HG02938 (cell line): Measurements from ENCODE around the gene MIOX.

ENCODE experiments used
- ATAC-seq: cut with Tn5 transposase; IDR thresholded peaks from one replicate; pipeline ENCODE4 v1.9.1; 2021; ENCODE audit warnings: mild to moderate bottlenecking, moderate library complexity; ENCODE audit not compliant: unreplicated experiment

MIOX gene

DNA sequence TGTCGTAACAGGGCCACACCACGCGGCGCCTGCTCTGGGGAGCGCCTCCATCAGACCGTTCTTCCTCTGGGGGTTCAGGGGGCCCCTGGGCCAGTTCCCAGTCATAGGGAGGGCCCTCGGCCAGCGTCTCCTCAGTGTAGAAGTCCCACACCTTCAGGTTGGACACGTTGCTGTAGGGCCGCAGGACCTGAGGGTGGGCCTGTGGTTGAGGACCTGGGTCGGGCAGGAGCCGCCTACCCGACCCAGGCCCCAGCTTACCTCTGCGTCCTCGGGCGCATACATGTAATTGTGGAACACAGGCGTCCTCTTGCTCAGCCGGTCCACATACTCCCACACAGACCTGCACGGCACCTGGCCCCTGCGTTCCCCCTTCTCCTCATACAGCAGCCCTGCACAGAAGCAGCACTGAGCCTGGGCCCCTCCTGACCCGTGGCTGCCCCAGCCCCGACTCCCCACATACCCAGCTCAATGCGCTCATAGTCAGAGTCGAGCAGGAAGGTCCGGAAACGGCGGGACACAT, 32.0 kb upstream of the MIOX start:
- ATAC-seq = no peak

DNA sequence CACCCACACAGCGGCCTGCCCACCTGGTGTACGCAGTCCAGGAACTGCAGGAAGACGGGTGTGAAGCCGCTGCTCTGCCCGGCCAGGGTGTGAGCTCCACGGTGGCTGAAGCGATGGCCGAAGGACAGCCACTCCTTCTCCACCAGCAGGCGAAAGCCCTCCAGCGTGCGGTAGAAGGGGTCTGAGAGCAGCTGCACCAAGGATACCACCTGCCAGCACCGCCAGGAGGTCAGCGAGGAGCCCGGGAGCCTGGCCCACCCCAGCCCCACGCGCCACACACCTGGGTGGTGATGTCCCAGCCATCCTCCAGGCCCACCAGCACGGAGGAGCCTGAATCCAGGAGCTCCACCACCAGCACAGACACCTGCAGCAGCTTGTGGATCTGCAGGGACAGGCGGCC, 31.5 kb upstream of the MIOX start:
- no peak for ATAC-seq

DNA sequence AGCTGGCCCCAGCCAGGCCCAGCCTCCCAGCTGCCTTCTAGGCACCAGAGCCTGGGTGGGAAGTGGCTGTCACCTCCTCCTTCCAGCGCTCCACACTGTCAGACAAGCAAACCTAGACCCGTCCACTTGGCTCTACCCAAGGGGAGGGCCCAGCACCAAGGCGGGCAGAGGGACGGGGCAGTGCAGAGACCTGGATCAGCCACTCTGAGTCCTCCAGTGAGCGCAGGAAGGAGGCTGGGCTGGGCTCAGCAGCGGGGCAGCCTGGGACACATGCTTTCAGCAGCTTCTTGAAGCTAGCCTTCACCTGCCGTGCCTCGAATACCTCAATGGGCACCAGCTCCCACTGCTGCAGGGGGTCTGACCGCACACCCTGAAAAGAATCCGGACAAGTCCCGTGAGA, 30.6 kb upstream of the MIOX start:
- no peak for ATAC-seq

GRCh38 chr22:50456466-50457234, 30.0 kb upstream of the MIOX start:
- no peak for ATAC-seq

- ATAC-seq = no peak
These were observed 27.6 kb upstream of the MIOX start for GRCh38 chr22:50459016-50459415.

DNA sequence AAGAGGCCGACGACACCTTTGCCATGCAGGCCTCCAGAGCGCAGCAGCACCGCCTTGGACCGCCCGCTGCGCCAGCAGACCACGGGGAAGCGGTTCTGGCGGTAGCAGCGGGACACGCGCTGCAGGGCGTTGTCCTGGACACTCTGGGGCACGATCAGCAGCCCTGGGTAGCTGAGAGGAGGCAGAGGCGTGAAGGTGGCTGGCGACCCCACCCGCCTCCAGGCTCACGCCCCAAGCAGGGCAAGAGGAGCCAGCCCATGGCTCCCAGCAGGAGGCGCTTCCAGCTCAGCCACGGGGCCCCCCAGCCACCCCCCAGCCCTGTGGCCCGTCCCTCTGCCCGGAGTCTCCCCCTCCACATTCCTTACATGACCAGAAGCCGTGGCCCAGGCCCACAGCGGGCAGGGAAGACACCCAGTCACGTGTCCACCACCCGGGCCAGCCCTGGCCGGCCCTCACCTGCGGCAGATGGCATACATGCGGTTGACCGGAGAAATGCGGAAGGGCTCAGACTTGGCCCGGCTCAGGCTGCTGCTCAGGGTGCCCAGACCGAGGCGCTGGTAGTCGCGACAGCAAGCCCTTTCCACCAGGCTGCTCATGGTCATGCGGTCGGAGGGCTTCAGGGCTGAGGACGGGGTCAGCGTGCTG, 27.0 kb upstream of the MIOX start:
- ATAC-seq = no peak

DNA sequence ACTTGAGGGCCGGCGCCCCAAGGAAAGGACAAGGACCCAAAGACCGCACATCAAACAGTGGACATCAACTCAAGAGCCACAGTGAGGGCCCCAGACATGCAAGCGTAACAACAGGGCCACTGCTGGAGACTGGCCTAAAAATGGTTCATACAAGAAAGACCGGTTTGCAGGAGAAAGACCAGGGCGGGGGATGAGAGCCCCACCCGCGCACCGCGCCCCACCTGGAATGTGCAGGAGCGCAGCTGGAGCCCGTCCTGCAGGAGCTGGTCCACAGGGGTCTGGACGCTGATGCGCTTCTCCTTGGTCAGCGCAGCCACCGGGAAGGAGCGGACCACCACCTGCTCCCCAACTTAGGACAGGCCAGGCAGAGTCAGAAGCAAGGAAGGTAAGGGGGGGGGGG, 25.7 kb upstream of the MIOX start:
- ATAC-seq = no peak

DNA sequence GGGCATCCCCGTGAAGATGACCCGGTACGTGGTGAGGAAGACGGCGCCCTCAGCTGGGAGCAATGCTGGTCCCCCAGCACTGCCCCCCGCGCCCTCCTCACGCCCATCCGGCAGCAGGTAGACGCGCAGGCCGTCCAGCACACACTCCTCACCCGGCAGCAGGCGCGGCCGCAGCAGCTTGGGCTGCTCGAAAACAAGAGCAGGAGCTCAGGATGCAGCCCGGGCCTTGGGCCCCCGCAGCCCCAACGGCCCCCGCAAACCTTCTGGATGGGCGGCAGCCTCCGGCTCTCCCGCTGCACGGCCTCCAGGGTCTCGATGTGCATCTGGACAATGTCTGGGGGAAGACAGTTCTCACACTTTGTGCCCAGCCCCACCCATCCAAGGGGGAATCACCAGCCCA, 25.1 kb upstream of the MIOX start:
- no peak for ATAC-seq

- no peak for ATAC-seq
These were observed 24.6 kb upstream of the MIOX start for GRCh38 chr22:50461979-50462540.

GRCh38 chr22:50463188-50463900, 23.3 kb upstream of the MIOX start:
- no peak for ATAC-seq

DNA sequence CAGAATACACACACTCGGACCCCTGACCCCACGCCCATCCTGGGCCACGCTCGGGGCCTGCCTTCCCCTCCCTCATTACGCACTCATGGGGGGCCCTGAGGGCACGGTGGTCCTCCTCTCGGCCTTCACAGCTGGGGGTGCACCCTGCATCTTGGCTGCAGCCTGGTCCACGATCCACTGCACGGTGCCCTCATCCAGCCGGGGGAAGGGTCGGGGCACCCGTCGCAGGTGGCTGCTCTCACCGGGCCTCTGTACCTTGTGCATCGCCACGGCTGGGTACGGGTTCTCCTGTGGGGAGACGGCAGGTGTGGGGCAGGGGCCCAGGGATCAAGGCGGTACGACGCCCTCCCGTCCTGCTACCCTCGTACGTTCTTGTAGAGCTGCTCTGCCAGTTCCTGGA, 22.2 kb upstream of the MIOX start:
- no peak for ATAC-seq

DNA sequence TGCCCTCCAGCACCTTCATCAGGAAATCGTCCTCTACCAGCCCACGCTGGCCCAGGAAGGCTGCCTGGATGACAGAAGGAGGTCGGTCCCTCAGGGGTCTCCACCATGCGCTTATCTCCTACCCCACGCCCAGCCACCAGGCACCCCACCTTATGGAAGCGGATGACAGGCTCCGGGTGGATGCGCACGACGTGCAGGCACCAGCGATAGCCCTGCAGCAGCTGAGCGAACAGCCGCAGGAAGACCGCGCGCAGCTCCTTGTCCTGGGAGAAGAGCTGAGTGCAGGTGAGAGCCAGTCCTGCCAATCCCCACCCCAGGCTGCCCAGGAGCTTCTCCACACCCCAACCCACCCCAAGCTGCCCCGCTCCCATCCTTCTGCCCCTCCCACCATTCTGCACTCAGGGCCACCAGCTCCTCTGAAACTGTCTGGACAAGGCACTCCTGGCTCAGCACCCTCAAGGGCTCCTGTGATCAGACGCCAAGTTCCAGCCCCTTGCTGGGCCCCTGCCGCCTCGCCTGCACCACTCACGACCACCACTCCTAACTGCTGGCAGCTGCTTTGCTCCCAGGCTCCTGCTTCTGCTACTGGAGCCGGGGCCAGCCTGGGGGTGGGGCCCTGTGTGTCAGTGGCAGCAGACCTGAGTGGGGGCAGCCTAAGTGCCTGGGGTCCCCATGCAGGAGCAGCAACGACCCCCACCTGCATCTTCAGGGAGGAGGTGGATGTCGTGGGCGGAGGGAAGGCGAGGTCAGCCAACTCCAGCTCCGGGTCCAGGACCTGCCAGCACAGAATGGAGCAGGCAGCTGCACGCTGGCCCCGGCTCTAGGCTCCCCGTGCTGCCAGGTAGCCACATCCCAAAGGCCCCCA, 21.4 kb upstream of the MIOX start:
- no peak for ATAC-seq

- ATAC-seq = no peak
These were observed 19.3 kb upstream of the MIOX start for GRCh38 chr22:50467341-50467740.

GRCh38 chr22:50467773-50468440, 18.8 kb upstream of the MIOX start:
- no peak for ATAC-seq

DNA sequence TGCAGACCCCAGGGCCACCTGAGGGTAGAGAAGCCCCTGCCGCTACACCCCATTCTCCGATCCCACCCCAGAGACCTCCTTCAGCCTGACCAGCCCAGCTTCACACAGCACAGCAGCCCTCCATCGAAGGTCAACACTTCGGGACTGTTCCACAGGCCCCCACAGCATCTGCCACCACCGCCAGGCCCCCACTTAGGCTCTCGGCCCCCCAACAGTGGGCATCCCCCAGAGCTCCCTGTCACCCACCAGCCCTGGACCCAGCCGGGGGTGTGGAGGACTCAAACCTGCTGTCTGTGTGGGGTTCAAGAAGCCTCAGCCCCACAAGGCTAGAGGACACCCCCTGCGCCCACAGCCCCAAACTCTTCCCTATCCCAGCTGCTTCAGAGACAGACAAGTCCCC, 18.0 kb upstream of the MIOX start:
- ATAC-seq = no peak

- ATAC-seq = peak; percentile 50
These were observed 17.0 kb upstream of the MIOX start for GRCh38 chr22:50469377-50470305.

DNA sequence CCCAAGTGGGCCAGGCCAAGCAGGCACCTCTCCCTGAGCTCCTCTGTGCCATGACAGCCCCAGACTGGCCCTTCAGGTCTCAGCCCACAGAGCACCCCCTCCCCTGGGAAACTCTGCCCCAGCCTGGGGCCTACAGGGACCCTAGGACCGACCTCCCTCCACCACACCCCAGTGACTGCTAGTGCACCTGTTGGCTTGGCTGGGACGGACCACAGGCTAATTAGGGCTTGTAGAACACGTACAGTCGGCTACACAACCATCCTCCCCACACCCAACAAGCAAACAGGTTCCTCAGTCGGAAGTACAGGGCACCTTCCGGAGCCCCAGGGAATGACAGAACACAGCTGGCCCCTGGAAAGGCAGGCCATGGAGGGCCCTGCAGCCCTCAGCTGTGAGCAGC, 16.2 kb upstream of the MIOX start:
- ATAC-seq = no peak

GRCh38 chr22:50471197-50471847, 15.3 kb upstream of the MIOX start:
- no peak for ATAC-seq
